ENCODE data around the gene GREM2. TPM values are rescaled to one million over a fixed set of nuclear protein-coding genes. Genes with fewer than 3 reads are reported as not detected.

The GREM2 gene
- total and polyA plus RNA-seq, 2 donors (not counting 1 experiment from before 2014, with no cell fraction given), result not detected

- H3K27ac ChIP-seq (ENCODE audit: low read length in 2 of 2), result no peak overlapping the region
- H3K27me3 ChIP-seq (replicated peaks in 1 of 4; ENCODE audit: control extremely low read depth in 1 of 4, control insufficient read depth in 3 of 4, insufficient read depth in 4 of 4, low read length in 3 of 4), result no peaks in the 10 kb centered on the region
- 90% methylated on average over 3 of the region's 17 CpGs for WGBS (ENCODE audit: insufficient coverage)
- no peak for ATAC-seq (ENCODE audit: low read depth)
- TF ChIP-seq EZH2 (IDR thresholded peaks at IDR 0.05; ENCODE audit: borderline replicate concordance, insufficient read depth, low read depth, low read length, poor library complexity, severe bottlenecking), result no peak
- TF ChIP-seq, protein P1, sequence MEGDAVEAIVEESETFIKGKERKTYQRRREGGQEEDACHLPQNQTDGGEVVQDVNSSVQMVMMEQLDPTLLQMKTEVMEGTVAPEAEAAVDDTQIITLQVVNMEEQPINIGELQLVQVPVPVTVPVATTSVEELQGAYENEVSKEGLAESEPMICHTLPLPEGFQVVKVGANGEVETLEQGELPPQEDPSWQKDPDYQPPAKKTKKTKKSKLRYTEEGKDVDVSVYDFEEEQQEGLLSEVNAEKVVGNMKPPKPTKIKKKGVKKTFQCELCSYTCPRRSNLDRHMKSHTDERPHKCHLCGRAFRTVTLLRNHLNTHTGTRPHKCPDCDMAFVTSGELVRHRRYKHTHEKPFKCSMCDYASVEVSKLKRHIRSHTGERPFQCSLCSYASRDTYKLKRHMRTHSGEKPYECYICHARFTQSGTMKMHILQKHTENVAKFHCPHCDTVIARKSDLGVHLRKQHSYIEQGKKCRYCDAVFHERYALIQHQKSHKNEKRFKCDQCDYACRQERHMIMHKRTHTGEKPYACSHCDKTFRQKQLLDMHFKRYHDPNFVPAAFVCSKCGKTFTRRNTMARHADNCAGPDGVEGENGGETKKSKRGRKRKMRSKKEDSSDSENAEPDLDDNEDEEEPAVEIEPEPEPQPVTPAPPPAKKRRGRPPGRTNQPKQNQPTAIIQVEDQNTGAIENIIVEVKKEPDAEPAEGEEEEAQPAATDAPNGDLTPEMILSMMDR (IDR thresholded peaks at IDR 0.05), result no peak
- H3K4me3 Mint-ChIP-seq, result no peak overlapping the region
- H3K4me2 ChIP-seq (replicated peaks; ENCODE audit: low read depth, low read length, poor library complexity, severe bottlenecking), result no peak overlapping the region
- intact Hi-C loops (cut with micrococcal nuclease), result no loop called here
- no peaks in the 10 kb centered on the region for H3K9me3 Mint-ChIP-seq (ENCODE audit: insufficient read depth)
- H3K27ac Mint-ChIP-seq, result no peak overlapping the region
- no peak overlapping the region for H3K4me3 ChIP-seq (ENCODE audit: control extremely low read depth in 1 of 5, extremely low read depth in 1 of 5, insufficient read depth in 1 of 5, low read depth in 2 of 5, low read length in 4 of 5)
- CTCF ChIA-PET, result no interaction called here
- no peak for DNase-seq
- no peak overlapping the region for H3K9ac ChIP-seq (ENCODE audit: low read length)
- H2AFZ ChIP-seq (ENCODE audit: insufficient read depth, low read depth, low read length, poor library complexity, severe bottlenecking), result no peak overlapping the region
- H3K4me1 Mint-ChIP-seq, result no peaks in the 10 kb centered on the region
- H3K4me1 ChIP-seq (ENCODE audit: control insufficient read depth in 2 of 2, insufficient read depth in 2 of 2, low read length in 2 of 2), result no peaks in the 10 kb centered on the region
- H3K9me3 ChIP-seq (ENCODE audit: control extremely low read depth in 1 of 3, control insufficient read depth in 2 of 3, insufficient read depth in 1 of 3, low read length in 2 of 3), result peaks cover 0 to 3% (median 0%) of the 10 kb centered on the region in 3 donors
- no peaks in the 10 kb centered on the region for H3K79me2 ChIP-seq (ENCODE audit: control insufficient read depth, insufficient read depth, low read length)
- H3K36me3 ChIP-seq (replicated peaks in 1 of 2; ENCODE audit: control extremely low read depth in 1 of 2, control insufficient read depth in 1 of 2, extremely low read depth in 1 of 2, insufficient read depth in 2 of 2, low read length in 1 of 2), result no peaks in the 10 kb centered on the region
- POLR2A ChIA-PET, result no interaction called here
- no peaks in the 10 kb centered on the region for H3K27me3 Mint-ChIP-seq
- no peaks in the 10 kb centered on the region for H4K20me1 ChIP-seq (ENCODE audit: control insufficient read depth, insufficient read depth, low read length, poor library complexity, severe bottlenecking)
Measured at GRCh38 chr1:240649733-240650721, 38.1 kb upstream of the GREM2 start.

DNA sequence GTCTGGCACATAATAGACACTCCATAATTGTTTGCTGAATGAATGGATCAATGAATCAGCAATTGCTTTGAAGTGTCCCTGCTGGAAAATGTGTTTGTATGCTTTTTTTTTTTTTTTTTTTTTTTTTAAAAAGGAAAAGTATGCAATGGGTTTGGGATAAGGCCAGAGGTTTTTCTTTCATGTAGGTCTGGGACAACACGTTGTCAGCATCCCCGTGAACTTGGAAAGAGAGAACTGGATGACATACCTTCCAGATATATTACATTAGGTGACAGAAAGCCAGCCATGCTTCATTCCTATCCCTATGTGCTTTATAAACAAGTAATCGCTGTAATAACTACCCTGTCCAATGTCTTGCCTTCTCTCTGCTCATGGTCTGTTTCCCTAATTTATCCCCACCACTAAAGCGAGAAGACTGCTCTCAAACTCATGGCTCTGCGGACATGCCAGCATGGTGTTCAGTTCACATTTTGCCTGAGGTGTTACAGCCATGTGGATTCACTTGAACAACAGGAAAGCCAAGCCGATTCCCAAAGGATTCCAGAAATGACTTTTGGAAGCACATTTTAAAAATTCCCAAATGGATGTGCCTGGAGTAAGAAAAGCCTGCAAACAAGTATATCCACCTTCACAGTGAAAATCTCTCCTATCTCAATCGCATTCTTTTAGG, 34.8 kb upstream of the GREM2 start:
- Mint-ChIP-seq H3K4me1 (no peaks in the 10 kb centered on the region), H3K4me3 (no peak overlapping the region), H3K27ac (no peak overlapping the region), H3K27me3 (no peaks in the 10 kb centered on the region), H3K9me3 (ENCODE audit: insufficient read depth) (no peaks in the 10 kb centered on the region)
- no peak for DNase-seq
- CTCF ChIA-PET, result no interaction called here
- H3K4me3 ChIP-seq (ENCODE audit: control extremely low read depth in 1 of 5, extremely low read depth in 1 of 5, insufficient read depth in 1 of 5, low read depth in 2 of 5, low read length in 4 of 5), result no peak overlapping the region
- H4K20me1 ChIP-seq (ENCODE audit: control insufficient read depth, insufficient read depth, low read length, poor library complexity, severe bottlenecking), result no peaks in the 10 kb centered on the region
- H3K9ac ChIP-seq (ENCODE audit: low read length), result no peak overlapping the region
- no peak for ATAC-seq (ENCODE audit: low read depth)
- no peak for TF ChIP-seq EZH2 (IDR thresholded peaks at IDR 0.05; ENCODE audit: borderline replicate concordance, insufficient read depth, low read depth, low read length, poor library complexity, severe bottlenecking)
- TF ChIP-seq, protein P1 (IDR thresholded peaks at IDR 0.05), result no peak
- H3K9me3 ChIP-seq (ENCODE audit: control extremely low read depth in 1 of 3, control insufficient read depth in 2 of 3, insufficient read depth in 1 of 3, low read length in 2 of 3), result no peaks in the 10 kb centered on the region
- H3K27ac ChIP-seq (ENCODE audit: low read length in 2 of 2), result no peak overlapping the region
- H3K4me2 ChIP-seq (replicated peaks; ENCODE audit: low read depth, low read length, poor library complexity, severe bottlenecking), result no peak overlapping the region
- no peaks in the 10 kb centered on the region for H3K4me1 ChIP-seq (ENCODE audit: control insufficient read depth in 2 of 2, insufficient read depth in 2 of 2, low read length in 2 of 2)
- H3K36me3 ChIP-seq (replicated peaks in 1 of 2; ENCODE audit: control extremely low read depth in 1 of 2, control insufficient read depth in 1 of 2, extremely low read depth in 1 of 2, insufficient read depth in 2 of 2, low read length in 1 of 2), result no peaks in the 10 kb centered on the region
- H3K27me3 ChIP-seq (replicated peaks in 1 of 4; ENCODE audit: control extremely low read depth in 1 of 4, control insufficient read depth in 3 of 4, insufficient read depth in 4 of 4, low read length in 3 of 4), result no peaks in the 10 kb centered on the region
- 82% methylated on average over 3 of the region's 7 CpGs for WGBS (ENCODE audit: insufficient coverage)
- POLR2A ChIA-PET, result no interaction called here
- no peaks in the 10 kb centered on the region for H3K79me2 ChIP-seq (ENCODE audit: control insufficient read depth, insufficient read depth, low read length)
- no peak overlapping the region for H2AFZ ChIP-seq (ENCODE audit: insufficient read depth, low read depth, low read length, poor library complexity, severe bottlenecking)
- intact Hi-C loops (cut with micrococcal nuclease), result no loop called here
